ENCODE measurements around the gene ZMYND11. TPM values are rescaled to one million over a fixed set of nuclear protein-coding genes. Genes with fewer than 3 reads are reported as not detected.
A peak's percentile ranks its signal among the peaks of the same experiment; 100 is the strongest.
"Not testable (repeated sequence)": the region's sequence is repeated elsewhere in the genome, so short reads cannot be mapped to it uniquely, and the experiment has no call there.

Gene ZMYND11
- total RNA-seq, 1 donor from 2014 or later, result 41.6 TPM

DNA sequence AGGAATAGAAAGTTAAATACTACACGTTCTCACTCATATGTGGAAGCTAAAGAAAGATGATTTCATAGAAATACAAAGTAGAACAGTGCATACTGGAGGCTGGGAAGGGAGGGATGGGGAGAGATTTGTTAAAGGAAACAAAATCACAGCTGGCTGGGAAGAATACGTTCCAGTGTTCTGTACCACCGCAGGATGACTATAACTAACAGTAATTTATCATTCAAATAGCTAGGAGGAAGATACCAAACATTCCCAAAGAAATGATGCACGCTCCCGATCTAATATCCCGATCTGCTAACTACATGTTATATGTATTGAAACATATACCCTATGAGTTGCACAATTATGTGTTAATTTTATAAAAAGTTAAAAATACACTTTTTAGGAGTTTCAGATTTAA lies 162.3 kb downstream of the ZMYND11 start:
- Mint-ChIP-seq H3K4me3 (ENCODE audit: unreplicated experiment) (no peak overlapping the region), H3K36me3 (ENCODE audit: low read depth, unreplicated experiment) (peaks cover 7% of the 10 kb centered on the region), H3K27ac (ENCODE audit: unreplicated experiment) (no peak overlapping the region), H3K27me3 (ENCODE audit: unreplicated experiment) (peaks cover 1% of the 10 kb centered on the region), H3K9me3 (ENCODE audit: unreplicated experiment) (no peaks in the 10 kb centered on the region), H3K4me1 (ENCODE audit: unreplicated experiment) (no peaks in the 10 kb centered on the region)
- TF ChIP-seq, protein P1, sequence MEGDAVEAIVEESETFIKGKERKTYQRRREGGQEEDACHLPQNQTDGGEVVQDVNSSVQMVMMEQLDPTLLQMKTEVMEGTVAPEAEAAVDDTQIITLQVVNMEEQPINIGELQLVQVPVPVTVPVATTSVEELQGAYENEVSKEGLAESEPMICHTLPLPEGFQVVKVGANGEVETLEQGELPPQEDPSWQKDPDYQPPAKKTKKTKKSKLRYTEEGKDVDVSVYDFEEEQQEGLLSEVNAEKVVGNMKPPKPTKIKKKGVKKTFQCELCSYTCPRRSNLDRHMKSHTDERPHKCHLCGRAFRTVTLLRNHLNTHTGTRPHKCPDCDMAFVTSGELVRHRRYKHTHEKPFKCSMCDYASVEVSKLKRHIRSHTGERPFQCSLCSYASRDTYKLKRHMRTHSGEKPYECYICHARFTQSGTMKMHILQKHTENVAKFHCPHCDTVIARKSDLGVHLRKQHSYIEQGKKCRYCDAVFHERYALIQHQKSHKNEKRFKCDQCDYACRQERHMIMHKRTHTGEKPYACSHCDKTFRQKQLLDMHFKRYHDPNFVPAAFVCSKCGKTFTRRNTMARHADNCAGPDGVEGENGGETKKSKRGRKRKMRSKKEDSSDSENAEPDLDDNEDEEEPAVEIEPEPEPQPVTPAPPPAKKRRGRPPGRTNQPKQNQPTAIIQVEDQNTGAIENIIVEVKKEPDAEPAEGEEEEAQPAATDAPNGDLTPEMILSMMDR (IDR thresholded peaks at IDR 0.05; ENCODE audit: unreplicated experiment), result no peak
- DNase-seq (ENCODE audit: low spot score), result no peak

DNA sequence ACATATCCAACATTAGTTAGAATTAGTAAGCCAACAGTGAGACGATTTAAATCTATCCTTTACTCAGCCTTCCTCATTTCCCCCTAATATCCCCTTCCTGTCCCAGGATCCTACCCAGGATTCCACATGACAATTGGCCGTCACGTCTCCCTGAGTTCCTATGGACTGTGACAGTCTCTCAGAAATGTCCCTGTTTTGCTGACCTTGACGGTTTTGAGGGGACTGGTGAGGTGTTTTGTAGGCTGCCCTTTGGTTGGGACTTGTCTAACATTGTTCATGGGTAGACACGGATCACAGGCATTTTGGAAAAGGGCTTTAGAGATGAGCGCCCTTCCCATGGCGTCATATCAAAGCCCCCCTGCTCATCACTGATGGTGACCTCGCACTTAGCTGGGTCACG lies 162.8 kb downstream of the ZMYND11 start:
- Mint-ChIP-seq H3K27ac (ENCODE audit: unreplicated experiment) (no peak overlapping the region), H3K36me3 (ENCODE audit: low read depth, unreplicated experiment) (peaks cover 7% of the 10 kb centered on the region), H3K27me3 (ENCODE audit: unreplicated experiment) (peaks cover 1% of the 10 kb centered on the region), H3K9me3 (ENCODE audit: unreplicated experiment) (no peaks in the 10 kb centered on the region), H3K4me3 (ENCODE audit: unreplicated experiment) (no peak overlapping the region), H3K4me1 (ENCODE audit: unreplicated experiment) (no peaks in the 10 kb centered on the region)
- DNase-seq (ENCODE audit: low spot score), result no peak
- TF ChIP-seq, protein P1 (IDR thresholded peaks at IDR 0.05; ENCODE audit: unreplicated experiment), result no peak

DNA sequence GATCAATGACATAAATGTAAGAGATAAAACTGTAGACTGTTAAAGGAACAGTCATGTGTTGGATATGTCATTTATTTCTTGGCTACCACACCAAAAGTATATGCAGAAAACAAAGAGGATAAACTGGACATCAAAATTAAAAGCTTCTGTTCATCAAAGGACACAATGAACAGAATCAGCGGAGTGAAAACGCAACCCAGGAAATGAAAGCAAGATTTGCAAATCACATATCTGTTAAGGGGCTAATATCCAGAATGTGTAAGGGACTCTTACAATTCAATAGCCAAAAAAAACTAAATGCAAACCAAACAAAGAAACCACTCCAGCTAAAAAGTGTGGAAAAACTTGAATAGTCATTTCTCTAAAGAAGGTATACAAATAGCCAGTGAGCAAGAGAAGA lies 164.3 kb downstream of the ZMYND11 start:
- Mint-ChIP-seq H3K36me3 (ENCODE audit: low read depth, unreplicated experiment) (peaks cover 7% of the 10 kb centered on the region), H3K27me3 (ENCODE audit: unreplicated experiment) (peaks cover 1% of the 10 kb centered on the region), H3K4me1 (ENCODE audit: unreplicated experiment) (no peaks in the 10 kb centered on the region), H3K27ac (ENCODE audit: unreplicated experiment) (no peak overlapping the region), H3K9me3 (ENCODE audit: unreplicated experiment) (no peaks in the 10 kb centered on the region), H3K4me3 (ENCODE audit: unreplicated experiment) (no peak overlapping the region)
- no peak for DNase-seq (ENCODE audit: low spot score)
- TF ChIP-seq, protein P1 (IDR thresholded peaks at IDR 0.05; ENCODE audit: unreplicated experiment), result no peak

DNA sequence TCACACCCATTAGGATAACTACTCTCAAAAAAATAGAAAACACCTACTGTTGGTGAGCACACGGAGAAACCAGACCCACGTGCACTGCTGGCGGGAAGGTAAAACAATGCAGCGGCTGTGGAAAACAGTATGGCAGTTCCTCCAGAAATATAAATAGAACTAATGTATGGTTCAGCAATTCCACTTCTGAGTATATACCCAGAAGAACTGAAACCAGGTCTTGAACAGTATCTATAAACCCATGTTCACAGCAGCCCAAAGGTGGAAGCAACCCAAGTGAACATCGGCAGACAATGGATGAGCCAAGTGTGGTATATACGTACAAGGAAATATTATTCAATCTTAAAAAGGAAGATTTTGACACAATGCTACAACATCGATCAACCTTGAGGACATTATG lies 164.7 kb downstream of the ZMYND11 start:
- no peaks in the 10 kb centered on the region for H3K9me3 Mint-ChIP-seq (ENCODE audit: unreplicated experiment)
- peaks cover 7% of the 10 kb centered on the region for H3K36me3 Mint-ChIP-seq (ENCODE audit: low read depth, unreplicated experiment)
- peak overlapping the region; percentile 81 for H3K4me3 Mint-ChIP-seq (ENCODE audit: unreplicated experiment)
- H3K4me1 Mint-ChIP-seq (ENCODE audit: unreplicated experiment), result no peaks in the 10 kb centered on the region
- H3K27me3 Mint-ChIP-seq (ENCODE audit: unreplicated experiment), result peaks cover 1% of the 10 kb centered on the region
- TF ChIP-seq, protein P1 (IDR thresholded peaks at IDR 0.05; ENCODE audit: unreplicated experiment), result no peak
- DNase-seq (ENCODE audit: low spot score), result no peak
- no peak overlapping the region for H3K27ac Mint-ChIP-seq (ENCODE audit: unreplicated experiment)

DNA sequence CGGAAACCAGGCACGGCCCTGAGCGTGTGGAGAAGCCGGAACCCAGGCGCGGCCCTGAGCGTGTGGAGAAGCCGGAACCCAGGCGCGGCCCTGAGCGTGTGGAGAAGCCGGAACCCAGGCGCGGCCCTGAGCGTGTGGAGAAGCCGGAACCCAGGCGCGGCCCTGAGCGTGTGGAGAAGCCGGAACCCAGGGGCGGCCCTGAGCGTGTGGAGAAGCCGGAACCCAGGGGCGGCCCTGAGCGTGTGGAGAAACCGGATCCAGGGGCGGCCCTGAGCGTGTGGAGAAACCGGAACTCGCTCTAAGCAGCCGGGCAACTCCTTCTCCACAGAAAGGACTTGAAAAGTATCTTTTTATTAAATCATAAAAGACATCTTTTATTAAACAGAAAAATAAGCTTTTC lies 165.3 kb downstream of the ZMYND11 start:
- DNase-seq (ENCODE audit: low spot score); H3K36me3 Mint-ChIP-seq (ENCODE audit: low read depth, unreplicated experiment); H3K27ac Mint-ChIP-seq (ENCODE audit: unreplicated experiment); H3K4me1 Mint-ChIP-seq (ENCODE audit: unreplicated experiment); H3K9me3 Mint-ChIP-seq (ENCODE audit: unreplicated experiment); H3K4me3 Mint-ChIP-seq (ENCODE audit: unreplicated experiment); H3K27me3 Mint-ChIP-seq (ENCODE audit: unreplicated experiment): not testable (repeated sequence)

DNA sequence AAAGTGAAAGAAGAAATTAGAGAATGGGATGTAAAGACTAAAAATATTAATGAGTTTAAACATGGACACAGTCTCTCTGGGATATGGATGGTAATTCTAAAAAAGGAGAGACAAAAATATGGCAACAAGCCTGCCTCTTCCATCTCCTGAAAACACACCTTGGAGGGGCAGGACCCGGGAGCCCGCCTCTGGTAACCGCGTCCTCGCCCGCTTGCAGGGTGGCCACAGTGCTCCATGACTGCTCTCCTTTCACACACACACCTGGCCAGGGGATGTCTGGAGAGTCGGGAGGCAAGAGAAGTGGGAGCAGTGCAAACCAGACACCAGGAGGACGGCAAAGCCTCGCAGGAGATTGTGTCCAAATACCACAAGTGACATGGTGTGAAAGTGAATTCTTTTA lies 166.3 kb downstream of the ZMYND11 start:
- no peak overlapping the region for H3K4me3 Mint-ChIP-seq (ENCODE audit: unreplicated experiment)

More for the DNA sequence above, 166.3 kb downstream of the ZMYND11 start:
- no peaks in the 10 kb centered on the region for H3K9me3 Mint-ChIP-seq (ENCODE audit: unreplicated experiment)
- H3K27ac Mint-ChIP-seq (ENCODE audit: unreplicated experiment), result no peak overlapping the region
- H3K4me1 Mint-ChIP-seq (ENCODE audit: unreplicated experiment), result no peaks in the 10 kb centered on the region
- peaks cover 7% of the 10 kb centered on the region for H3K36me3 Mint-ChIP-seq (ENCODE audit: low read depth, unreplicated experiment)
- TF ChIP-seq, protein P1 (IDR thresholded peaks at IDR 0.05; ENCODE audit: unreplicated experiment), result no peak
- DNase-seq (ENCODE audit: low spot score), result no peak
- H3K27me3 Mint-ChIP-seq (ENCODE audit: unreplicated experiment), result peaks cover 1% of the 10 kb centered on the region

Measured in endothelial cell (in vitro differentiated cells).